CD4-positive, alpha-beta T cell treated with Interleukin-10 for 1 hour (primary cell): ENCODE results near the gene P3R3URF.
A peak's percentile ranks its signal among the peaks of the same experiment; 100 is the strongest.

ENCODE experiments used
- DNase-seq: peaks from one replicate; pipeline ENCODE4 v3.0.0-alpha.2; 2020

The P3R3URF gene

DNA sequence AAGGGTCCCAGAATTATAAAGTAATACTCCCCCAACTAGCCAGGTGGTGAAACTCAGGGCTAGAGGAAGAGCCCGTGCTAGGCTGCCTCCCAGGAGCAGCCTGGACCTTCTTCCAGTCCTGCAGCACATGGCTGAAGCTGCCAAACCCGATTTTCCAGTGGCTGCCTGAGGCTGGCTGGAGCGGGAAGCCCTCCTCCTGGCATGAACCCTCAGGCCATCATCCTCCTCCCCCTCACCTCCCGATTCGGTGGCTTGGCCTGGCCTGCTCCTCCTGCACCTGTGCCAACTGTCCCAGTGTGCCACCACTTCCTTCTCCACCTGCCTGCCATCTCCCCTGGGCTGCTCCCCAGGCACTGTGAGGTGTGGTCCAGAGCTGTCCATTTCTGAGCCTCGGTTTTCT, 4.4 kb downstream of the P3R3URF start:
- no peak for DNase-seq

DNA sequence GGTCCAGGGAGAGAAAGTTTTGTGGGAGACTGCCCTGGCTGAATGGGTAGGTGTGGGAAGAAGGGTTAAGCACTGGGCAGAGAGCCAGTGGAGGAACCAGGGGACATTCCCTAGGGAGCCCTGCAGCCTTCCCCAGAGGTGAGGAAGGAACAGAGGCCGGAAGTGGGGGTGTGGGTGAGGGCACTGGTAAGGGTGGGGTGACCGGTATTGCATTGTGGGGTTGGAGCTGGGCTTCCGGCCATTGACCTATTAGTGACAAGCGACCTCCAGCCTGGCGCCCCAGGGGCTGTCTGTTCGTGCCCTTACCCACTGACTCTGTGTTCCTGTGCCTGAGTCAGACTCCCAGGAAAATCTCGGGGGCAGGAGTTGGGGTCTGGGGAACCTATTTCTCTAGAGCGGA, 4.9 kb downstream of the P3R3URF start:
- no peak for DNase-seq

DNA sequence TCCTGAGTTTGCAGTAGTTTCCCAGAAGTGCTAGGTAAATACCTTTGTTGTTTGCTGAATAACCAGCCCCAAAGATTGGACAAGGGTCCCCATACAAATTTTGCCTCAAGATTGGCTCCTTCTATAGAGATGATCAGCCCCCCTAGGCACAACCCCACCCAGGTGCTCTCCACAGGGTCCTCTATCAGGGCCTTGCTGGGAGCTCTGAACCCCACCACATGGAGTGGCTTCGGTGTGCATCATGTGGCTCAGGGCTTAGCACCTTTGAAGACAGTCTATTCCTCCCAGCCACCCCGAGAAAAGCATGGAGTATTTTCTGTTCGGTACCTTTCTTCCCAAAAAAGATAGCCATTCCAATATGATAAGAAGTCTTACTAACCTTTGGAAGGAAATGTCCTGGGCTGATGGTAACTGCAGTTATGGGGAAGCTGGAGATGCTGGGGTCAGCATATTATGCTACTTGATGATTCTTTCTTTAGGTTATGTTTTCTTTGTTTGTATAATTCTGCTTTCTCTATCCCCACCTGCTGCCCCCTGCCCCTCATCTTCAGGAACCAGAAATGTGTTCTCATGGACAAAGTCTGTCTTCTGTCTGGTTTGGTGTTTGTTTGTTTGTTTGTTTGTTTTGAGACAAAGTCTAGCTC, 6.4 kb downstream of the P3R3URF start:
- no peak for DNase-seq

DNA sequence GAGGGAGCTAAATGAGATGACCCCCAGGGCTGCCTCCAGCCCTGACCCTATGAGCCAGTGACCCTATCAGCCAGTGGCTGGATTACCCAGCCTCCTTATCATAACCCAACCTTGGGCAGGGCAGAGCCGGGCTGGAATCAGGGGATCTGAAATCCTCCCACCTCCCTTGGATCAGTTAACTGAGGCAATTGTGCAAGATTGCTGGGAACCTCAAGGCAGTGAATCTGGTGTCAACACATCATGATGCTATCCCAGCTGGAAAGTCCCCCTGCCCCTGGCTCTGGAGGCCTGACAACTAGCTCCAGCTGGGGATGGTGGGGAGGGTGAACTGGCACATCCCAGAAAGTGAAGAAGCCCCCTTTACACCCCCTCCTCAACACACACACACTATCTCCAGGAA, 7.8 kb downstream of the P3R3URF start:
- DNase-seq: no peak

DNA sequence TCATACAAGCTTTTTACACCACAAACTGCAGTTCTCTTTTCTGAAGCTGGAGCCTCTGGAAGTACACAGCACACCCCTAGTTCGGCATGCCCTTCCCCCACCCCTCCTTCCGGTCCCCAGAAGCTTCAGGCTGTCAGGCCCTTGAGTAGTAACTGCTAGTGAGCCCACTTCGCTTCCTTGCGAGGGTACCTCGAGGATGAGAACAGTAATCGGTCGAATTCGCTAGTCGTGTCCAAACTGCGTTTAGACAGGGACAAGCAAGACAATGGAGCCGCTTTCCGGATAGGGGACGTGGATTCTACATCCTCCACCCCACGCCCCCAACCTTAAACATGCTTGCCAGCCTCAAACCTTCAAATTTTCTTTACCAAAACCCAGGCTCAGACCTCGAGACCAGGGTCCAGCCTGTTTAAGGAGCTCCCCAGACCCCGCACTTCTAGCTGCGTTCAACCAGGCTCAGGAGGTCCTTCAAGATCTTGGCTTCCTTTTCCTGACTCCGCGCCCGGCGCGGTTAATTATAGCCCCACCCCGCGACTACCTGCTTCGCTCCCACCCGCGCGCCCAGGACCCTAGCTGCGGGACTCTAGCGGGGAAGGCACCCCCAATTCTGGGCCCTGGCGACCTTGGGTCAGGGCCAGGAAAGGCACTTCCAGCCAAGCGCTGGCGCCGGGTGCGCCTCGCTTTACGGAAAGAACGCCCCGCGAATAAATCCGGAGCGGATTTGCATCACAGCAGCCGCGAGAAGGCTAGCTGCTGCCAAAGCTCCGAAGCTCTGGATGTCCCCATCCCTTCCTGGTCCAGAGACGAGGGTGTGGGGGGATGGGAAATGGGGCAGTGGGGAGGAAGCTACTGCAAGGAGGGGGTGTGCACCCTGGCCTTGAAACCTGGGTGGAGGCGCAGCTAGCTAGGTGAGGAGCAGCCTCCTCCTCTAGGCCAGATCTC, 9.5 kb downstream of the P3R3URF start:
- peak; percentile 47 for DNase-seq

DNA sequence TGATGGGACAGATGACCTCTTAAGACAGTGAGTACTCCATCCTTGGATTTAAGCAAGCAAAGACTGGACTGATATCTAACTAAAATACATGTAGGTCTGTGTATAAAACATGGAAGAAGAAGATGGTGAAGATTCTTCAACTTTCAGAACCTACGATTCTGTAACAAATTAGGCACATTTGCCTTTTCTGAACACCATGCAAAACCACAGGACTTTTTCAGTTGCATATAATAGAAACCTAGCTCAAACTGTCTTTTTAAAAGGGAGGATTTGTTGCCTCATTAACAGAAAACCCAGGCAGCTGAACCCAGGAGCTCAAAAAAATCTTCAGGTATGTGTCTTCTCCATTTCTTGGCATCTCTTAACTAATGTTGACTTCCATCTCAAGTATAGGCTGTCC, 16.1 kb downstream of the P3R3URF start:
- no peak for DNase-seq

DNA sequence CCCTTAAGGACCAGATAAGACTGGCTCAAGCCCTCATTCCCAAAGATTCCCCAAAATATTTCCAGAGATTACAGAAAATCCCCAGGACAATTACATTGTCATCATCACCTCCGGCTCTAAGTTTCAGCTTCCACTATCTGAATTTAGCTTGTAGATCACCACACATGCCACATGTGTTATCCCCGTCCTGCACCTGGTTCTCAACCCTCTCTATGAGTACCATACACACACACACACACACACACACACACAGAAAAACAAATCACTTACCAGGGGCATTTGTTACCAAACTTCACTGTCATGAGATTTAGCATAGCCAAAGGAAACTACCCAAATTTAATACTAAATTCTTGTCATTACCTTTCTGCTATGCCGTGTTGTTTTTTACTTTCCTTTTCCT, 16.8 kb downstream of the P3R3URF start:
- DNase-seq: no peak

DNA sequence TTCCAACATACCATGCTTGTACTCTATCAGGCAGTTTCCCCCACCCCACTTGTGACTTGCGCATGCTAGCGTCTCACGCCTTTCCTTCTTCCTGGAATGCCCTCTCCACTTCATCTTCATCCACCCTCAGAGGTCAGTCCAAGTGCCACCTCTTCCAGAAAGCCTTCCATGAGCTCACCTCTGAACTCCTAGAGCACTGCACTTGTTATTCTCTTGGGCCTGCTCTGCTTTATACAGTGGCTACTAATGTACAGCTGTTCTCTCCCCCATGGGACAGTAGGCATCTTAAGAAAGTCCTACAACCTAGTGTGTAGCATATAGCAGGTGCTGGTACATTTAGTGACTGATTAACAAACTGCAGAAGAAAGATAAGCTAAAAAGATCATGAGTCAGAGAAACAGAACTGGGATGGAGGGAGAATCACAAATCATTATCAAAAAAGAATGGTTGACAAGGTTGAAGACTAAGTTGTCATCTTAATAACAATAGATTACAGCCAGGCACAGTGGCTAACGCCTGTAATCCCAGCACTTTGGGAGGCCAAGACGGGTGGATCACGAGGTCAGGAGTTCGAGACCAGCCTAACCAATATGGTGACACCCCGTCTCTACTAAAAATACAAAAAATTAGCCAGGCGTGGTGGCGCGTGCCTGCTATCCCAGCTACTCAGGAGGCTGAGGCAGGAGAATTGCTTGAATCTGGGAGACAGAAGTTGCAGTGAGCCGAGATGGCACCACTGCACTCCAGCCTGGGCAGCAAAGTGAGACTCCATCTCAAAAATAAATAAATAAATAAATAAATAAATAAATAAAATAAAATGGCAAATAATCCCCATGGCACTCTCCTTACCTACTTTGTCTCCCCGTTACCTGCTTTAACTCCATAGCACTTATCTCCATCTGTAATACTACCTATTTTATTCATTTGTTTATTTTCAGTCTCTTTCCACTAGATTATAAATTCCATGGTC, 17.7 kb downstream of the P3R3URF start:
- no peak for DNase-seq

DNA sequence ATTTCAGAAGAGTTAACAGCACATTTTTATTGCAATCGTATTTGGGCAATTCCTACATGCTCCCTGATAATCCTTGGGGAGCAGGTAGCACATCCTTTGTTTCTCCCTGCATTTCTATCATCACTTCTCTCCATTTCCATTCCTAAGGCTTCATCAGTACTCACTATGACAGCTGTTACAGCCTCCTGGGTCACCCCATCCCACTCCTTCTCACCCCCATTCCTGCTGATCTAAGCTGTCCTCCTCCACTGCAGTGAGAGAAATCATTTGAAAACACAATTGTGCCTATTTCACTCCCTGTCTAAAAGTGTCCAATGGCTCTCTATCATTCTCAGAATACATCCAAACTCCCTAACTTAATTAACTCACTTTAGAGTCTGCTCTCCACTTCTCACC, 18.4 kb downstream of the P3R3URF start:
- DNase-seq: no peak

DNA sequence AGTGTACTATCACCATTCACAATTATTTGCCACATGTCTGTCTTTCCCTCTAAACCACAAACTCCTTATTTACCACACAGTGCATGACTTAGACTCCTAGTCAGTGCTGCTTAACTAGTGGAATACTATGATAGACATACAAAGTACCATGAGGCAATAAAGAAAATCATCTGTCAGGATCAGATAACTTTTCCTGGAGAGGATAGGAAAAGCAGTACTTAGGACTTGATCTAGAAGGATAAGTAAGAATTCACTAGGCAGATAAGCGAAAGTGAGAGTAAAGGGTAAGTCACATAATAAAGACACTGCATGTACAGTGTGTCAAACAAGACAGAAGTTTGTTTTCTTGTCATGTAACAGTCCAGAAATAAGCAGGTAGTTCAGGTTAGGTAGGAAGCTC, 22.6 kb downstream of the P3R3URF start:
- DNase-seq: no peak

DNA sequence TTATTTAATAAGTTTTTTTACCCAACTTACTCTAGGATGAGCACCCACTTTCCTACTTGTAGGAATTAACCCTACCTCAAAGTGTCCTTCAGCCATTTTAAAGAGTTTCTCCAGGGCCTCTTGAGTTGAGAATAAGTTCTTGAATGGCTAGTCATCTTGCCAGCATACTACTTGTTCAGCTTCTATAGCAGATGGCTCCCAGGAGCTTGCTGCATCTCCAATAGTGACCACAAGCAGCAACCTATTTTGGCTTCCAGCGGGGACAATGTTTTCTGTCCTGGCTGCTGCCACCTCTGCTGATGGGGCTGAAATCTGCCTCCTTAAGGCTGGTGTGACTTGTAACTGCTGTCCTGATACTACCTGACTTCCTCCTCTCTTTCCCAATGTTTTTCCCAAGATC, 23.1 kb downstream of the P3R3URF start:
- DNase-seq: no peak

DNA sequence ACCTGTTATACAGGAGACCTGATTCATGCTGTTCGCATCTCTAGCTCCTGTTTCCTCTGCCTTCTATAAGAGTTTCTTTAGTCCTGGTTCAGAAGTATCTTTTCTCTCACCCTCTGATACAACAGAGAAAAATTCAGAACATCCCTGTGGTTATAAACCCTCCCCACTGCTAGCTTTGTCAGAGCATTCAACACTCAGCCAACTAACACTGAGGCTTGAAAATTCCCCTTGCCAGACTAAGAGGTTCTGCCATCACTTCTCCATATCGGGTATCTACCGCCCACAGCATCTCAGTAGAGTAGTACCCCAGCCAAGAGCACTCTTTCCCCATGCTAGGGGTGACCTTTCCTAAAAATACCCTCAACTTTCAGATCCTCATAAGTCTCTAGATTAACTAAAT, 24.3 kb downstream of the P3R3URF start:
- DNase-seq: no peak

DNA sequence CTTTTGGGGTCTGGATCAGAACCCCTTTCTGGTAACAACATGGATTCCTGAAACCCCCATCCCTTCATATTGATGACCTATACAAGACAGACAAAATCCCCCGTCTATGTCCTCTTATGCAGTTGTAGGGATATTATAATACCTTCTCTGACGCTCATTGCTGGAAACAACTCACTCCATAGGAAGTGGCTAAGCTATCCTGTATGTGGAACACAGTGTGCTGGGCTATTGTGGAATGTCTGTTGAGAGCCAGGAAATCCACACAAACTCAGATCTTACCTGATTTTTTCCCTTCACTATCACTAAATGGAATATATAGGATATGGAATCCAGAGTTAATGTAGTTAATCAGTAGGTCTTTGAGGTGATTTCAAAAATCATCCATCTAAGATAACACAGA, 26.2 kb downstream of the P3R3URF start:
- DNase-seq: no peak

DNA sequence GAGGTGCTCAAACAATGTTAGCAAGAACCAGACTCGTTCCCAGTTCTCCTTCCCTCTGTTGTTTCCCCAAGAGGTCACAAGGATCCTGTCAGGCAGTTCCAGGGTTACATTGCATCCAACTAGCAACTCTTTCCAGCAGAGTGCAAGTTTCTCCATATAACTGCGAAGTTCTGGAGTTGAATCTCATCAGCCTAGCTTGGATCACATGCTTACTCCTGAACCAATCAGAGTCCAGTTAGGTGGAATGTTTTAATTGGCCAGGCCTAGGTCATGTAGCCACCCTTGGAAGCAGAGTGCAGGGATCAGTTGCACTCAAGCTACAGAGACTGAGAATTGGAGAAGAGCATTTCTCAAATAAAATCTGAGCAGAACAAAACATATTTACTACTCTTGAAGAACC, 28.0 kb downstream of the P3R3URF start:
- DNase-seq: no peak

DNA sequence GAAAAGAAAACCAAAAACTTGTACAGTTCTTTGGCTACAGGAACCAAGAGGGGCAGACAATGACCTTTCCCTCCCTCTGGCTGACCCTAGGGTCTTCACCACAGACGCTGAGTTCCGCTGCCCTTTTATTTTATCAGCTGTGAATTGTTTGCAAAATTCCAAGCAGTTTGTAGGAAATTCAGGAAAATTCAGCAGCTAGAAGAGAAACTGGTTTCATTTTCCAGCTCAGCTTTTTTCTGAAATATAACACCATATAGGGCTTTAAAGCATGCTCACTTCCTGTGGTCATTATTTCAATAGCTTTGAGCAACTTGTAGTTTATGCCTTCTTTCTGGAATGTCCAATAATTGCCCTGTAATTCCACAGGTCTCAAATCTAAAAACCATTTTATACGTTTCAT, 38.4 kb downstream of the P3R3URF start:
- DNase-seq: no peak

DNA sequence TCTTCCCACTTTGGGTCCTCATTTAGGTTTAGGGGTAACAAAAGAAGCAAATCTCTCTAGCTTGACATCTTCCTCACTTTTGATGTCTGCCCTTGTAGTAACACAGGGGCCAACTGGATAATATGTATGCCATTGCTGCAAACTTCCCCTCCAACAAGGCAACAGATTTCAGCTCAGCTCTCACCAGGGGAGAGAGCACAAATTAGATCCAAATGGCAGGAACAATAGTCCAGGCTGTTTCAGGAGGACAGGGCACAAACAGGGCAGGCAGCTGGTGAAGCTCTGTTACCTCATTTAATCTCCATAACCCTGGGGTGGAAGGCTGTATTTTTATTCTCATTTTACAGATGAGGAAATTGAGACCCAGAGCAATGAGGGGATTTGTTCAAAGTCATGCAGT, 39.6 kb downstream of the P3R3URF start:
- DNase-seq: no peak

DNA sequence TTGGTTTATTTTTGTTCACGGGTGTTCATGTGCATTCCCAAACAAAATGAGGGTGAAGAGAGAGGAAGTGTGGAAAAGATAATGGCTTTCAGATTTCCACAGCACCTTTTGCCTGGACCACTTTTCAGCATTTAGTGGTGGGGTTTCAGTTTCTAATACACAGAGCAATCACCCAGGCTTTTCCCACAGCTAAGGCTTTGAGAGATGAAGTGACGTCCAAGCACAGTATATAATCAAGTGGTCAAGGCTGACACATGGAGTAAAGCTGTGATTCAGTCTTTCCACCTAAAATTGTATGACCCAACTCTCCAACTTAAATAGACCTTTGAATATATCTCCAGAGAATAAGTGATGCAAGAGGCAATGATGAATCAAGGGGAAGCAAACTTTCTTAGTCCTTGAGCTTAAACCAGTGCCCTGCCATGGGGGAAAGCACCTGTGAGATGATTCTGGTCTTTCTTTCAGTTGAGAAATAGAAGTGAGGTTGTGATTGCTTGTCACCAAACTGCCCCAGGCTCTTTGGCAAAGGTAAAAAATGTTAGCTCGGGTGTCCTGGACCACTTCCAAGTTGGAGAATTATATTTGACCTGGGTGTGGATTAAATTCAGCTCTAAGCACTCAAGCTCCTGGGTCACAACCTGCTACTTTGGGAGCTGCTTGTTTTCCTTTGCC, 41.5 kb downstream of the P3R3URF start:
- DNase-seq: no peak

DNA sequence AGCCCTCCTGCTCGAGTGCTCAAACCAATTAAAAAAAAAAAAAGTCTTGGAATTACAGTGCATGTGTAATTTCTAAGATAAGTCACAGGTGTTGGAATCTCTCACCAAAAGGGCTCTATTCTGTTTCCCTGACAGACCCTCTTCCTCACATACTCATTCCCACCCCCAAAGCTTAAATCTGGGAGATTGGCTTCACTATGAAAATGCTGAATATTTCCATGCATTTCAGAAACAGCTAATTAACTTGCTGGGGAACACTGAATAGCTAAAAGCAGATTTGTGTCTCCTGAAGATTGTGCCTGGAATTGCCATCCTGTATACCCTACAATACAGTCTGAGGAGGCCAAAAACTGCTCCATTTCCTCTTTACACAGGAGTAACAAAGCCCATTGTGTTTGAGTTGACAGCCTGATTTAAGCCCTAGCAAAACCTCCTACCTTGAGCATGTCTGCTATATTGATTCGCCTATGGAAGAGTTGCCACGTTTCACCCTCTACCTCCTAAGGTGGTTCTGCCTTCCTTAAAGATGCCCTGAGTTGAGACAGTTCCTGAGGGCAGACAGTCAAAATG, 42.4 kb downstream of the P3R3URF start:
- DNase-seq: no peak

DNA sequence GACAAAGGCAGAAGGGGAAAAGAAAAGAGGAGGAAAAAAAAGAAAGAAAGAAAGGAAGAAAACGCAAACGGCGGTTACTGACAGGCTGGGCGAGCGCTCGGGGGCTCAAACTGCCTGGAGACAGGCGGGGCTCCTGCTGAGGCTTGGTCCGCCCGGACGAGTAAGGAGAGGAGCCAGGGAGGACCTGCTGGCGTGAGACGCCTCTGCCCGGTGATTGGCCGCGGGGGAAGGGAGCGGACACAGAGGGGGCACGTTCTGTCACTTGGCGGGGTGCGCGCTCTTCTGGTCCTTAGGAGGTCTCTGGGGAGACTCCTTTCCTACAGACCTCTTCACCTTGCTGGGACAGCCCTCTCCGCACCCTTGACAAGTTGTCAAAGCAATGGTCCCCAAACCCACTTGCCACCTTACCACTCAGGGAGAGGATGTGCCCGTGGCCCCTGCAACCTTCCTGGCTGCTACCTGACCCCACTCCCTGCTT, 43.1 kb downstream of the P3R3URF start:
- DNase-seq: no peak

DNA sequence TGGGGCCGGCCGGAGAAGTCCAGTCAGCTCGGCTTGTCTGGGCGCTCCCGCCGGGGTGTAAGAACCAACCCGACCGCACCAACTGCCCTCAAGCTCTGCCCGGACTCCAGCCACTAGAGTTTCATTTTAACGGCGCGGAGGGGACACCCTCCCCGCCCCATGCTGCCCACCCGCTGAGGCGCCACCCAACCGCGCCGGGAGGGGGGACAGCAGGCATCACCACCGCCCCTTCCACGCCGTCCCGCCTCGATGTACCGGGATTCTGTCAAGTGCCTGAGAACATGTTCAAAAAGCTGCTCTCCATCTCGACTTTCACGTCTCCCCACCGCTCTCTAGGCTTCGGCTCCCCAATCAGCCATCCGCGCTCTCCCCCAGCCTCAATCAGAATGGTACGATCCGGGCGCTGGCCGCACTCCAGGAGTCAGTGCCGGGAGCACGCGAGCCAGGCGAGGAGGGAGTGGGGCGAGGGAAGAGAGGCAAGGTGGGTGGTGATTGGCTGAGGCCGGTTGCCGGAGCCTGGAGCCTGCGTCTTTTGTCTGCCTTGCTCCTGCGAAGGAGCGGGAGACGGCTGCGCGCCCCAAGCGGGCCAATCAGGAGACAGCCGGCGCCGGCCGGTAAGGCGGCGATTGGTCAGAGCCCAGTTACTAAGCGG, 43.6 kb downstream of the P3R3URF start, which contains the start of gene PIK3R3:
Gene PIK3R3, minus strand, starts transcription at position 101 of the 652 bp plus-strand sequence. CDS start 677 bp downstream, outside the sequence.
- peak; percentile 94 for DNase-seq
